Measurements from ENCODE around the gene REN. TPM values are rescaled to one million over a fixed set of nuclear protein-coding genes. Genes with fewer than 3 reads are reported as not detected.
A peak's percentile ranks its signal among the peaks of the same experiment; 100 is the strongest.

The REN gene
- total RNA-seq, 3 donors from 2014 or later (not counting 1 experiment from before 2014, with no cell fraction given) = not detected

DNA sequence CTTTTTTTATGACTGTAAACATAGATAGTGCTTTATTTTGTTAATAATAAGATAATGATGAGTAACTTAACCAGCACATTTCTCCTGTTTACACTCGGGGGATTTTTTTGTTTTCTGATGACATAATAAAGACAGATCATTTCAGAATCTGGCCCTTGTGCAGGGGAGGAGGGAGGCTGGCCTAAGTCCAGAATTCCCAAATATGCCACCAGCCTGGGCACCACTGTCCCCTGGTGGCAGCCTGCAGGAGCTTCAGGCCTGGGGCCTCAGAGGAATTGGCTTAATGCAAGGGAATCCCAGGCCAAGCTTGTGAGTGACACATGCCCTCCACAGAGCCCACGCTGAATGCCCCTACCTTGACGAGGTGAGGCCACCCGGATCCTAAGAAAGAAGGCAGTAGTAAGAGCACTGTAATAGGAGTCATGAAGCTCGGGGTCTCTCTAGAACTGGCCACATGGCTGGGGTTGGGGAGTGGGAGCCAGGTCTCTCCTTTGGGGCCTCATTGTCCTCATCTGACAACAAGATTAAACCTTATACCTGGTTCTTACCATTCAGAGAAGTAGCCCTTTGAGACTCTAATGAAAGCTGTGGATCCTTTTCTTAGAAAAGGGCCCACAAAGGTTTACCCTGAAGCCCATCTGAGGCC, 38.4 kb downstream of the REN start:
- intact Hi-C loops (cut with micrococcal nuclease) = loop anchor here (2.0 to 5.0 kb wide), 2 partner anchors 535 to 623 kb away; no protein-coding TSS in a partner anchor
- H3K4me1 ChIP-seq (ENCODE audit: control insufficient read depth, insufficient read depth, low read length) = peaks cover 7% of the 10 kb centered on the region
- Mint-ChIP-seq H3K4me1 (peaks cover 13 to 17% of the 10 kb centered on the region in 2 donors), H3K27me3 (ENCODE audit: low read depth in 2 of 2) (no peaks in the 10 kb centered on the region), H3K4me3 (no peak overlapping the region), H3K9me3 (no peaks in the 10 kb centered on the region), H3K27ac (peak overlapping the region; percentile 57 to 84), H3K36me3 (no peaks in the 10 kb centered on the region)
- no peak overlapping the region for H3K27ac ChIP-seq (ENCODE audit: low read length)
- H3K9me3 ChIP-seq (ENCODE audit: control insufficient read depth, insufficient read depth, low read length) = no peaks in the 10 kb centered on the region
- ATAC-seq = peak in 2 of 3 donors; percentile 20 to 40
- TF ChIP-seq, protein P1, sequence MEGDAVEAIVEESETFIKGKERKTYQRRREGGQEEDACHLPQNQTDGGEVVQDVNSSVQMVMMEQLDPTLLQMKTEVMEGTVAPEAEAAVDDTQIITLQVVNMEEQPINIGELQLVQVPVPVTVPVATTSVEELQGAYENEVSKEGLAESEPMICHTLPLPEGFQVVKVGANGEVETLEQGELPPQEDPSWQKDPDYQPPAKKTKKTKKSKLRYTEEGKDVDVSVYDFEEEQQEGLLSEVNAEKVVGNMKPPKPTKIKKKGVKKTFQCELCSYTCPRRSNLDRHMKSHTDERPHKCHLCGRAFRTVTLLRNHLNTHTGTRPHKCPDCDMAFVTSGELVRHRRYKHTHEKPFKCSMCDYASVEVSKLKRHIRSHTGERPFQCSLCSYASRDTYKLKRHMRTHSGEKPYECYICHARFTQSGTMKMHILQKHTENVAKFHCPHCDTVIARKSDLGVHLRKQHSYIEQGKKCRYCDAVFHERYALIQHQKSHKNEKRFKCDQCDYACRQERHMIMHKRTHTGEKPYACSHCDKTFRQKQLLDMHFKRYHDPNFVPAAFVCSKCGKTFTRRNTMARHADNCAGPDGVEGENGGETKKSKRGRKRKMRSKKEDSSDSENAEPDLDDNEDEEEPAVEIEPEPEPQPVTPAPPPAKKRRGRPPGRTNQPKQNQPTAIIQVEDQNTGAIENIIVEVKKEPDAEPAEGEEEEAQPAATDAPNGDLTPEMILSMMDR (IDR thresholded peaks at IDR 0.05) = peak; percentile 34
- peaks cover 18% of the 10 kb centered on the region for H3K36me3 ChIP-seq (ENCODE audit: control insufficient read depth, insufficient read depth, low read length)
- 55% methylated on average over 5 of the region's 5 CpGs for WGBS (ENCODE audit: insufficient coverage)
- H3K4me3 ChIP-seq (ENCODE audit: low read length) = no peak overlapping the region
- DNase-seq = peak in 1 of 2 donors; percentile 49
- no peaks in the 10 kb centered on the region for H3K27me3 ChIP-seq (ENCODE audit: control insufficient read depth, insufficient read depth, low read length)

DNA sequence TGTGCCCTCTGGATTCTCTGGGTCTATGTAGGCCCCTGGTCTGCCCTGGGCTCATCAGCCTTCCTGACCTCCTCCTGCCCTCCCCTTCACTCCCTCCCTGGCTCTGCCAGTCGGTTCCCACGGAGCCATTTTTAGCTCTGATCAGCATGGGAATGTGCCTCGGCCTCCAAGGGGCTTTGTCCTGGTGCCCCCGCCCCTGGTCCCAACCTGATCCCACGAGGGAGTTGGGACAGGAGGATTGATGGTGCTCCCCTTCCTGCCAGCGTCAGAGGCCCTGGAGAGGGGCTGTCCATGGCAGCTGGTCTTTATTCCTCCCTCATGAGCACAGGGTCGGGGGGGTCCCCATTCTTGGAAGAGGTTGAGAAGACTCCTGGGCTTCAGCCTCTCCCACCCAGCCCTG, 39.2 kb downstream of the REN start:
- intact Hi-C loops (cut with micrococcal nuclease) = loop anchor here (5.0 kb wide), 1 partner anchor 535 kb away; no protein-coding TSS in a partner anchor
- no peak overlapping the region for H3K27ac Mint-ChIP-seq
- peaks cover 23% of the 10 kb centered on the region for H3K36me3 ChIP-seq (ENCODE audit: control insufficient read depth, insufficient read depth, low read length)

DNA sequence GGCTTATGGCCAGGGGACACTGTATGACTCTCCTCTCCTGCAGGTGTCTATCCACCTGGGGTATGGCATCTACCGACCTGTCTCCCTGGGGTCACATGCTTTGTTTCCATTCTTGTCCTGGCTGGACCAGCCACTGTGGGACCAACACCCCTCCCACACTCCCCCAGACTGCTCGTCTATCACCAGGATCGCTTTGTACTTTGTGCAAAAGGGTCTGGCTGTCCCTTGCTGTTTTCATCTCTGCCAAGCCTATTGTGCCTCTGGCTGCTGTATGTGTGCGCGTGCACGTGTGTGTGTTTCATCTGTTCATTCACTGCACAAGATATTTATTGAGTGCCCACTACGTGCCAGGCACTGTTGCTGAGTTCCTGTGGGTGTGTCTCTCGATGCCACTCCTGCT, 39.8 kb downstream of the REN start:
- peaks cover 23% of the 10 kb centered on the region for H3K36me3 ChIP-seq (ENCODE audit: control insufficient read depth, insufficient read depth, low read length)
- H3K9me3 Mint-ChIP-seq = no peaks in the 10 kb centered on the region
- H3K4me3 Mint-ChIP-seq = no peak overlapping the region
- TF ChIP-seq, protein P1 (IDR thresholded peaks at IDR 0.05) = no peak
- ATAC-seq = no peak
- no peak overlapping the region for H3K4me3 ChIP-seq (ENCODE audit: low read length)
- 89% methylated on average over 8 of the region's 8 CpGs for WGBS (ENCODE audit: insufficient coverage)
- peaks cover 13 to 17% of the 10 kb centered on the region in 2 donors for H3K4me1 Mint-ChIP-seq
- peak overlapping the region in 1 of 2 donors; percentile 54 for H3K27ac Mint-ChIP-seq
- H3K27me3 Mint-ChIP-seq (ENCODE audit: low read depth in 2 of 2) = no peaks in the 10 kb centered on the region
- H3K9me3 ChIP-seq (ENCODE audit: control insufficient read depth, insufficient read depth, low read length) = no peaks in the 10 kb centered on the region
- DNase-seq = no peak
- H3K36me3 Mint-ChIP-seq = no peaks in the 10 kb centered on the region
- no peaks in the 10 kb centered on the region for H3K27me3 ChIP-seq (ENCODE audit: control insufficient read depth, insufficient read depth, low read length)
- no peak overlapping the region for H3K27ac ChIP-seq (ENCODE audit: low read length)
- peaks cover 7% of the 10 kb centered on the region for H3K4me1 ChIP-seq (ENCODE audit: control insufficient read depth, insufficient read depth, low read length)
- intact Hi-C loops (cut with micrococcal nuclease) = loop anchor here (5.0 kb wide), 1 partner anchor 534 kb away; no protein-coding TSS in a partner anchor

More for the DNA sequence above, 39.2 kb downstream of the REN start:
- Histone ChIP-seq H3K4me1 (ENCODE audit: control insufficient read depth, insufficient read depth, low read length) (peaks cover 7% of the 10 kb centered on the region), H3K27me3 (ENCODE audit: control insufficient read depth, insufficient read depth, low read length) (no peaks in the 10 kb centered on the region), H3K9me3 (ENCODE audit: control insufficient read depth, insufficient read depth, low read length) (no peaks in the 10 kb centered on the region), H3K27ac (ENCODE audit: low read length) (no peak overlapping the region), H3K4me3 (ENCODE audit: low read length) (no peak overlapping the region)
- no peak overlapping the region for H3K4me3 Mint-ChIP-seq
- DNase-seq (no peak), ATAC-seq (no peak)
- no peaks in the 10 kb centered on the region for H3K36me3 Mint-ChIP-seq
- peaks cover 13 to 17% of the 10 kb centered on the region in 2 donors for H3K4me1 Mint-ChIP-seq
- TF ChIP-seq, protein P1 (IDR thresholded peaks at IDR 0.05) = no peak
- H3K9me3 Mint-ChIP-seq = no peaks in the 10 kb centered on the region
- H3K27me3 Mint-ChIP-seq (ENCODE audit: low read depth in 2 of 2) = no peaks in the 10 kb centered on the region
- WGBS (ENCODE audit: insufficient coverage) = 75% methylated on average over 7 of the region's 7 CpGs
